Measurements from ENCODE around the gene CIB4.

Gene CIB4

GRCh38 chr2:26682155-26682554 lies 41.0 kb upstream of the CIB4 start:
- DNase-seq (ENCODE audit: low read depth) = no peak
- in situ Hi-C loops (cut with HindIII; ENCODE audit: low sequenced_read_pairs) = no loop called here
- TF ChIP-seq CTCF (IDR thresholded peaks at IDR 0.05; ENCODE audit: low read depth, low read length, missing control alignments) = no peak
- no peak overlapping the region for H3K4me3 ChIP-seq (ENCODE audit: low read depth, low read length)

GRCh38 chr2:26681656-26682055 lies 40.5 kb upstream of the CIB4 start:
- DNase-seq (ENCODE audit: low read depth) = no peak
- no peak for TF ChIP-seq CTCF (IDR thresholded peaks at IDR 0.05; ENCODE audit: low read depth, low read length, missing control alignments)
- H3K4me3 ChIP-seq (ENCODE audit: low read depth, low read length) = no peak overlapping the region
- in situ Hi-C loops (cut with HindIII; ENCODE audit: low sequenced_read_pairs) = no loop called here

GRCh38 chr2:26679867-26680266 lies 38.7 kb upstream of the CIB4 start:
- in situ Hi-C loops (cut with HindIII; ENCODE audit: low sequenced_read_pairs) = no loop called here
- no peak for DNase-seq (ENCODE audit: low read depth)
- TF ChIP-seq CTCF (IDR thresholded peaks at IDR 0.05; ENCODE audit: low read depth, low read length, missing control alignments) = no peak
- H3K4me3 ChIP-seq (ENCODE audit: low read depth, low read length) = no peak overlapping the region

GRCh38 chr2:26678035-26678434 lies 36.9 kb upstream of the CIB4 start:
- no peak for TF ChIP-seq CTCF (IDR thresholded peaks at IDR 0.05; ENCODE audit: low read depth, low read length, missing control alignments)
- DNase-seq (ENCODE audit: low read depth) = no peak
- H3K4me3 ChIP-seq (ENCODE audit: low read depth, low read length) = no peak overlapping the region
- in situ Hi-C loops (cut with HindIII; ENCODE audit: low sequenced_read_pairs) = no loop called here

- no peak for TF ChIP-seq CTCF (IDR thresholded peaks at IDR 0.05; ENCODE audit: low read depth, low read length, missing control alignments)
- in situ Hi-C loops (cut with HindIII; ENCODE audit: low sequenced_read_pairs) = no loop called here
- H3K4me3 ChIP-seq (ENCODE audit: low read depth, low read length) = no peak overlapping the region
- no peak for DNase-seq (ENCODE audit: low read depth)
These were observed 34.6 kb upstream of the CIB4 start for GRCh38 chr2:26675651-26676255.

- H3K4me3 ChIP-seq (ENCODE audit: low read depth, low read length) = no peak overlapping the region
- TF ChIP-seq CTCF (IDR thresholded peaks at IDR 0.05; ENCODE audit: low read depth, low read length, missing control alignments) = no peak
- in situ Hi-C loops (cut with HindIII; ENCODE audit: low sequenced_read_pairs) = no loop called here
- no peak for DNase-seq (ENCODE audit: low read depth)
These were observed 33.6 kb upstream of the CIB4 start for GRCh38 chr2:26674771-26675170.

All from astrocyte of the cerebellum (primary cell).